ENCODE results near the gene NSG1.

- TF ChIP-seq POLR2A (IDR thresholded peaks at IDR 0.05; ENCODE audit: low read depth) (no peak), CTCF (IDR thresholded peaks at IDR 0.05) (no peak), EP300 (IDR thresholded peaks at IDR 0.05) (no peak), POLR2AphosphoS5 (IDR thresholded peaks at IDR 0.05) (no peak)
Observed at GRCh38 chr4:4425119-4425690, 38.3 kb downstream of the NSG1 start.
